ENCODE measurements around the gene OTUD4.

GRCh38 chr4:145195167-145195952 is 15.0 kb upstream of the OTUD4 start:
- TF ChIP-seq CTCF (IDR thresholded peaks at IDR 0.05) (no peak), POLR2A (IDR thresholded peaks at IDR 0.05) (no peak)
